ENCODE measurements around the gene LAPTM4A. TPM values are rescaled to one million over a fixed set of nuclear protein-coding genes. Genes with fewer than 3 reads are reported as not detected.

LAPTM4A gene
- total and polyA plus RNA-seq, 2 of the 4 experiments (the other 2 are of a cell fraction): 97.7 to 401 TPM

DNA sequence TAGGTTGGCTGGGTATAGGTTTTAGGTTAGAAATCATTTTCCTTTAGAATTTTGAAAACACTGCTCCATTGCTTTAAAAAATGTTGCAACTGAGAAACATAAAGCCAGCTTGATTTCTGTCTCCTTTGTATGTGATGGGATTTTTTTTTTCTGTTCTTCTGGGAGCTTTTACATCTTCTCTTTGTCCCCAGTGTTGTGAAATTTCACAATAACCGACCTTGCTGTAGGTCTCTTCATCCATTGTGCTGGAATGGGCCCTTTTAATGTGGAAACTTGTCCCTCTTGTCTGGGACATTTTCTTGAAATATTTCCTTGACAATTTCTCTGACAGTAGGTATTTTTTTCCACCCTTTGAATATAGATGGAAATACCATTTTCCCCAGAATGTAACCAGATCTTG is 44.0 kb upstream of the LAPTM4A start:
- in situ Hi-C loops (cut with MboI; ENCODE audit: low sequenced_read_pairs): no loop called here
- CTCF ChIA-PET: interaction anchor here (0.7 to 3.4 kb wide), 2 partner anchors 80 to 140 kb away, joined by 3 to 26 read pairs; no protein-coding TSS in a partner anchor
- peaks cover 40% of the 10 kb centered on the region for H3K4me1 ChIP-seq (ENCODE audit: control insufficient read depth, insufficient read depth, low read length)
- POLR2A ChIA-PET (ENCODE audit: unreplicated experiment): interaction anchor here (0.8 kb wide), 1 partner anchor 44 kb away, joined by 3 read pairs; the partner anchor contains the start of gene LAPTM4A
- no peak overlapping the region; the same call in 1 of the 2 replicates for H3K14ac ChIP-seq (replicated peaks; ENCODE audit: low read depth, low read length)
- H3K9ac ChIP-seq (ENCODE audit: low read depth, low read length): no peak overlapping the region
- no peak overlapping the region for H2AFZ ChIP-seq (replicated peaks; ENCODE audit: low read length, poor library complexity)
- peaks cover 26% of the 10 kb centered on the region for H3K9me1 ChIP-seq (ENCODE audit: insufficient read depth, low read length)
- H3K79me1 ChIP-seq (ENCODE audit: low read depth in 1 of 2, low read length in 2 of 2): peaks cover 4 to 8% of the 10 kb centered on the region in 2 experiments; a peak in 2 of 4 replicates
- H2BK20ac ChIP-seq (ENCODE audit: low read depth, low read length): peak overlapping the region; percentile 79
- no peak overlapping the region for H2AK9ac ChIP-seq (replicated peaks; ENCODE audit: low read depth, low read length, poor library complexity)
- H3K36me3 ChIP-seq (ENCODE audit: control insufficient read depth, insufficient read depth, low read length): no peaks in the 10 kb centered on the region
- DNase-seq (no peak), ATAC-seq (ENCODE audit: low read depth) (no peak)
- H3K27me3 ChIP-seq (ENCODE audit: control insufficient read depth, insufficient read depth, low read length): no peaks in the 10 kb centered on the region
- H3K18ac ChIP-seq (ENCODE audit: low read depth, low read length): peak overlapping the region; percentile 91
- intact Hi-C loops (cut with micrococcal nuclease): loop anchor here (2.0 to 10.0 kb wide), 2 partner anchors 47 to 231 kb away; no protein-coding TSS in a partner anchor
- peak overlapping the region; percentile 92 for H2BK15ac ChIP-seq (ENCODE audit: low read depth, low read length)
- BruUV-seq (replicated peaks): no TSS peak
- peak overlapping the region; percentile 85 for H2BK120ac ChIP-seq (ENCODE audit: low read depth, low read length)
- H4K5ac ChIP-seq (ENCODE audit: low read depth, low read length): peak overlapping the region; percentile 83
- H3K4me3 ChIP-seq (ENCODE audit: insufficient read depth, low read depth, low read length): no peak overlapping the region
- H4K8ac ChIP-seq (ENCODE audit: low read depth in 2 of 2, low read length in 2 of 2): peak overlapping the region in 1 of 2 experiments; percentile 46; a peak in 1 of 4 replicates
- peak overlapping the region; percentile 67; the same call in 1 of the 2 replicates for H3K23ac ChIP-seq (ENCODE audit: low read depth, low read length)
- peak overlapping the region; percentile 60; the same call in 1 of the 2 replicates for H3K4ac ChIP-seq (ENCODE audit: low read depth, low read length)
- TF ChIP-seq CHD1 (IDR thresholded peaks at IDR 0.05; ENCODE audit: low read depth, low read length) (no peak), CEBPB (IDR thresholded peaks at IDR 0.05; ENCODE audit: low read depth, low read length) (peak; percentile 50; the same call in 1 of the 2 replicates)
- H3K4me2 ChIP-seq (ENCODE audit: low read depth, low read length): no peak overlapping the region
- peak overlapping the region; percentile 92; the same call in 1 of the 2 replicates for H3K27ac ChIP-seq (ENCODE audit: insufficient read depth, low read length)
- dilution Hi-C loops (cut with HindIII; ENCODE audit: low sequenced_read_pairs, unreplicated experiment): no loop called here
- peak overlapping the region; percentile 61; the same call in 1 of the 2 replicates for H2AK5ac ChIP-seq (ENCODE audit: low read depth, low read length)
- H2BK5ac ChIP-seq (ENCODE audit: low read depth, low read length, poor library complexity, severe bottlenecking): peak overlapping the region; percentile 65
- no CpG with 5 or more reads among the region's 1 CpG for WGBS, 2 experiments (ENCODE audit: extremely low coverage in 2 of 2, insufficient read length in 1 of 2)
- no peaks in the 10 kb centered on the region for H4K20me1 ChIP-seq (ENCODE audit: insufficient read depth, low read length)
- no peaks in the 10 kb centered on the region for H3K9me3 ChIP-seq (ENCODE audit: control insufficient read depth, insufficient read depth, low read length)
- no peak overlapping the region; the same call in 1 of the 2 replicates for H3K56ac ChIP-seq (ENCODE audit: extremely low read depth, insufficient read depth, low read length)
- H4K91ac ChIP-seq (ENCODE audit: insufficient read depth, low read depth, low read length): peak overlapping the region; percentile 76
